ENCODE results near the gene RBX1.

Gene RBX1

DNA sequence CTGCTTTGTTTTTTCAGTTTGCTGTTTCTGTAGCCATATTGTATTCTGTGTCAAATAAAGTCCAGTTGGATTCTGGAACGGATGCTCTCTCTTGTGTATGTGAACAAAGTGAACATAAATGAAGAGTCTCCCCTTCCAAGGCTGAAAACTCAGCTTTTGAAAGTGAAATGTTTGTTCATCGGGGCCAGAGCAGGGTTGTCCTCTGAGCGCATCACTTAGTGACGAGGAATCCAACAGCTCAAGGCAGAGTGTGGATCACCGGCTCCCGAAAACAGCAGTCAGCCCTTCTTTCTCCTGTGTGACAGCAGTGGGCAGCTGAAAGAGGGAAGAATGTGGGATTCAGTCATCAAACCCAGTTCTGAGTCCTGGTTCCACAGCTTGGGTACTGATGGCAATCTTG, 21.4 kb downstream of the RBX1 start:
- no peak overlapping the region for H3K4me3 ChIP-seq (ENCODE audit: low read depth in 1 of 2, low read length in 2 of 2)
- TF ChIP-seq CTCF (IDR thresholded peaks at IDR 0.05; ENCODE audit: borderline replicate concordance, extremely low read depth, low read length, poor library complexity, severe bottlenecking): no peak
- no peak for TF ChIP-seq EZH2 (IDR thresholded peaks at IDR 0.05; ENCODE audit: borderline replicate concordance, low read depth, low read length, severe bottlenecking)
- peaks cover 46% of the 10 kb centered on the region for H3K36me3 ChIP-seq (ENCODE audit: insufficient read depth, low read length)
- H3K79me2 ChIP-seq (ENCODE audit: insufficient read depth, low read length): no peaks in the 10 kb centered on the region
- H4K20me1 ChIP-seq (ENCODE audit: insufficient read depth, low read length): peaks cover 6% of the 10 kb centered on the region; the same call in 1 of the 2 replicates
- no peaks in the 10 kb centered on the region for H3K4me1 ChIP-seq (ENCODE audit: insufficient read depth, low read length)
- H3K27ac ChIP-seq (ENCODE audit: low read length): no peak overlapping the region
- no peaks in the 10 kb centered on the region for H3K27me3 ChIP-seq (ENCODE audit: insufficient read depth, low read length, poor library complexity)
- no peaks in the 10 kb centered on the region for H3K9me3 ChIP-seq (ENCODE audit: insufficient read depth, low read length, severe bottlenecking)
- H3K9ac ChIP-seq (ENCODE audit: low read depth, low read length): no peak overlapping the region
- no peak overlapping the region for H2AFZ ChIP-seq (ENCODE audit: low read depth, low read length)
- ATAC-seq (ENCODE audit: insufficient read depth, low read depth) (no peak), DNase-seq (no peak)
- no peak overlapping the region for H3K4me2 ChIP-seq (ENCODE audit: insufficient read depth, low read length)

DNA sequence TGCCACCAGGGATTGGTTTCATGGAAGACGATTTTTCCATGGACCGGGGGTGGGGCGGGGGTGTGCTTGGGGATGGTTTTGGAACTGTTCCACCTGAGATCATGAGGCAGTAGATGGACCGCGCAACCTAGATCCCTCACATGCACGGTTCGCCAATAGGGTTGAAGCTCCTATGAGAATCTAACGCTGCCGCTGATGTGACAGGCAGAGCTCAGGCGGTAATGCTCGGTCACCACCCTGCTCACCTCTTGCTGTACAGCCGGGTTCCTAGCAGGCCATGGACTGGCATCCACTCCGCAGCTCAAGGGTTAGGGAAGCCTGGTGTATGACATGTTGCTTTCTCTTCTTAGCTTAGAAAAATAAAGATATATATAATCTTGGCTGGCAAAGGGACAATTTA, 22.0 kb downstream of the RBX1 start:
- Histone ChIP-seq H3K79me2 (ENCODE audit: insufficient read depth, low read length) (no peaks in the 10 kb centered on the region), H4K20me1 (ENCODE audit: insufficient read depth, low read length) (peaks cover 6% of the 10 kb centered on the region; the same call in 1 of the 2 replicates), H3K4me2 (ENCODE audit: insufficient read depth, low read length) (no peak overlapping the region), H3K36me3 (ENCODE audit: insufficient read depth, low read length) (peaks cover 40% of the 10 kb centered on the region), H3K27me3 (ENCODE audit: insufficient read depth, low read length, poor library complexity) (no peaks in the 10 kb centered on the region), H3K4me3 (ENCODE audit: low read depth in 1 of 2, low read length in 2 of 2) (no peak overlapping the region), H3K9ac (ENCODE audit: low read depth, low read length) (no peak overlapping the region), H3K4me1 (ENCODE audit: insufficient read depth, low read length) (no peaks in the 10 kb centered on the region), H3K27ac (ENCODE audit: low read length) (no peak overlapping the region), H3K9me3 (ENCODE audit: insufficient read depth, low read length, severe bottlenecking) (no peaks in the 10 kb centered on the region), H2AFZ (ENCODE audit: low read depth, low read length) (no peak overlapping the region)
- TF ChIP-seq CTCF (IDR thresholded peaks at IDR 0.05; ENCODE audit: borderline replicate concordance, extremely low read depth, low read length, poor library complexity, severe bottlenecking) (no peak), EZH2 (IDR thresholded peaks at IDR 0.05; ENCODE audit: borderline replicate concordance, low read depth, low read length, severe bottlenecking) (no peak)
- no peak for ATAC-seq (ENCODE audit: insufficient read depth, low read depth)
- no peak for DNase-seq

- Histone ChIP-seq H3K27me3 (ENCODE audit: insufficient read depth, low read length, poor library complexity) (no peaks in the 10 kb centered on the region), H3K27ac (ENCODE audit: low read length) (no peak overlapping the region), H3K4me2 (ENCODE audit: insufficient read depth, low read length) (no peak overlapping the region), H3K9me3 (ENCODE audit: insufficient read depth, low read length, severe bottlenecking) (no peaks in the 10 kb centered on the region), H3K79me2 (ENCODE audit: insufficient read depth, low read length) (no peaks in the 10 kb centered on the region), H3K36me3 (ENCODE audit: insufficient read depth, low read length) (peaks cover 21% of the 10 kb centered on the region), H2AFZ (ENCODE audit: low read depth, low read length) (no peak overlapping the region), H3K4me1 (ENCODE audit: insufficient read depth, low read length) (no peaks in the 10 kb centered on the region), H3K4me3 (ENCODE audit: low read depth in 1 of 2, low read length in 2 of 2) (no peak overlapping the region), H4K20me1 (ENCODE audit: insufficient read depth, low read length) (peaks cover 6% of the 10 kb centered on the region; the same call in 1 of the 2 replicates), H3K9ac (ENCODE audit: low read depth, low read length) (no peak overlapping the region)
- ATAC-seq (ENCODE audit: insufficient read depth, low read depth): no peak
- TF ChIP-seq EZH2 (IDR thresholded peaks at IDR 0.05; ENCODE audit: borderline replicate concordance, low read depth, low read length, severe bottlenecking) (no peak), CTCF (IDR thresholded peaks at IDR 0.05; ENCODE audit: borderline replicate concordance, extremely low read depth, low read length, poor library complexity, severe bottlenecking) (no peak)
- no peak for DNase-seq
These were observed 24.2 kb downstream of the RBX1 start for GRCh38 chr22:40975366-40975765.

All from DND-41 (cell line).